HuH-7.5 (cell line): Measurements from ENCODE around the gene MAML2.
"Not testable (repeated sequence)": the region's sequence is repeated elsewhere in the genome, so short reads cannot be mapped to it uniquely, and the experiment has no call there.

Experiments used
- DNase-seq: peaks from one replicate; pipeline ENCODE4 v3.0.0; 2011; ENCODE audit warnings: low spot score

The MAML2 gene

GRCh38 chr11:96292291-96293010 is 50.5 kb downstream of the MAML2 start:
- DNase-seq = no peak

- no peak for DNase-seq
Observed at GRCh38 chr11:96290631-96291030, 52.4 kb downstream of the MAML2 start.

GRCh38 chr11:96290031-96290430 is 53.0 kb downstream of the MAML2 start:
- no peak for DNase-seq

- no peak for DNase-seq
Observed at GRCh38 chr11:96288915-96289314, 54.1 kb downstream of the MAML2 start.

- DNase-seq = no peak
Observed at GRCh38 chr11:96287822-96288439, 55.1 kb downstream of the MAML2 start.

- DNase-seq = not testable (repeated sequence)
Observed at GRCh38 chr11:96285985-96286384, 57.0 kb downstream of the MAML2 start.

GRCh38 chr11:96284917-96285316 is 58.1 kb downstream of the MAML2 start:
- DNase-seq = no peak

GRCh38 chr11:96284401-96284800 is 58.6 kb downstream of the MAML2 start:
- no peak for DNase-seq

- DNase-seq = no peak
Observed at GRCh38 chr11:96282625-96283220, 60.3 kb downstream of the MAML2 start.

- DNase-seq = no peak
Observed at GRCh38 chr11:96280444-96280843, 62.6 kb downstream of the MAML2 start.

GRCh38 chr11:96279896-96280290 is 63.1 kb downstream of the MAML2 start:
- DNase-seq = no peak

GRCh38 chr11:96279018-96279895 is 63.7 kb downstream of the MAML2 start:
- DNase-seq = no peak

GRCh38 chr11:96278039-96278897 is 64.7 kb downstream of the MAML2 start:
- DNase-seq = no peak

- no peak for DNase-seq
Observed at GRCh38 chr11:96277696-96278038, 65.3 kb downstream of the MAML2 start.

- DNase-seq = no peak
Observed at GRCh38 chr11:96276836-96277235, 66.2 kb downstream of the MAML2 start.

- no peak for DNase-seq
Observed at GRCh38 chr11:96275801-96276594, 67.0 kb downstream of the MAML2 start.

- DNase-seq = no peak
Observed at GRCh38 chr11:96273507-96273906, 69.5 kb downstream of the MAML2 start.

GRCh38 chr11:96272529-96273222 is 70.3 kb downstream of the MAML2 start:
- no peak for DNase-seq

- no peak for DNase-seq
Observed at GRCh38 chr11:96271777-96272176, 71.2 kb downstream of the MAML2 start.

GRCh38 chr11:96271352-96271751 is 71.6 kb downstream of the MAML2 start:
- DNase-seq = not testable (repeated sequence)
